Brain microvascular endothelial cell (primary cell): ENCODE data around the gene CAND1.

ENCODE experiments used
- DNase-seq: peaks from one replicate; pipeline ENCODE4 v3.0.0-alpha.2; 2020
- H3K27ac ChIP-seq: fragments of 250-450 bp; sonication (Bioruptor Pico); 2 replicates; pipeline ENCODE4 v1.5.1; 2020; ENCODE audit warnings: mild to moderate bottlenecking, moderate library complexity
- H3K27me3 ChIP-seq: fragments of 250-450 bp; sonication (Bioruptor Pico); replicated peaks from 2 replicates; pipeline ENCODE4 v1.5.1; 2020; ENCODE audit warnings: mild to moderate bottlenecking
- H3K36me3 ChIP-seq: fragments of 250-450 bp; sonication (Bioruptor Pico); replicated peaks from 2 replicates; pipeline ENCODE4 v1.5.1; 2020; ENCODE audit warnings: mild to moderate bottlenecking
- H3K4me3 ChIP-seq: 2 replicates; pipeline ENCODE4 v1.5.1; 2011; ENCODE audit warnings: low read depth, mild to moderate bottlenecking, control low read depth, low read length, moderate library complexity
- in situ Hi-C: cut with HindIII; loops from 2 replicates; pipeline ENCODE4 v1.10.0; 2017; ENCODE audit warnings: low sequenced_read_pairs, low pct_ligation_motif_present
- TF ChIP-seq, protein P1 (sequence below): IDR thresholded peaks from 2 replicates; pipeline ENCODE4 v1.5.1; 2011; ENCODE audit warnings: low read depth, mild to moderate bottlenecking, moderate library complexity, low read length, control low read depth, inconsistent platforms; ENCODE audit errors: missing control alignments

CAND1 gene

DNA sequence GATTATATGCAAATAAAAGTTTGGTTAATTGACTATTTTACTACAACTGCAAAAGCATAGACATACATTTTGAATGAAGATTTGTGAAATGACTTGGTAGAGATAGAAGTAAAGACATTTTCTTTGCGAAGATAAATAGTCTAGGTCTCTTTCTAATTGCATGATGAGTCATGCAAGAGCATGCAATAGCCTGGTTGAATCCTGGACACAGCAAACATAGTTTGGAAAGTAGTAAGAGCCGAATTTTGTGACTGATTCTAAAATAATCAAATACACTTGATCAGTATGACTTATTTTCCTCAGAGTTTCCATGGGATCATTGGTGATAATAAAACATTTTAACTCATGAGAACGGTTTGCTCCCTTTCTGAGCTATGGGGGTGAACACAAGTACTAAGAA, 27.7 kb upstream of the CAND1 start:
- H3K4me3 ChIP-seq = no peak overlapping the region
- H3K27me3 ChIP-seq = no peaks in the 10 kb centered on the region
- TF ChIP-seq, protein P1, sequence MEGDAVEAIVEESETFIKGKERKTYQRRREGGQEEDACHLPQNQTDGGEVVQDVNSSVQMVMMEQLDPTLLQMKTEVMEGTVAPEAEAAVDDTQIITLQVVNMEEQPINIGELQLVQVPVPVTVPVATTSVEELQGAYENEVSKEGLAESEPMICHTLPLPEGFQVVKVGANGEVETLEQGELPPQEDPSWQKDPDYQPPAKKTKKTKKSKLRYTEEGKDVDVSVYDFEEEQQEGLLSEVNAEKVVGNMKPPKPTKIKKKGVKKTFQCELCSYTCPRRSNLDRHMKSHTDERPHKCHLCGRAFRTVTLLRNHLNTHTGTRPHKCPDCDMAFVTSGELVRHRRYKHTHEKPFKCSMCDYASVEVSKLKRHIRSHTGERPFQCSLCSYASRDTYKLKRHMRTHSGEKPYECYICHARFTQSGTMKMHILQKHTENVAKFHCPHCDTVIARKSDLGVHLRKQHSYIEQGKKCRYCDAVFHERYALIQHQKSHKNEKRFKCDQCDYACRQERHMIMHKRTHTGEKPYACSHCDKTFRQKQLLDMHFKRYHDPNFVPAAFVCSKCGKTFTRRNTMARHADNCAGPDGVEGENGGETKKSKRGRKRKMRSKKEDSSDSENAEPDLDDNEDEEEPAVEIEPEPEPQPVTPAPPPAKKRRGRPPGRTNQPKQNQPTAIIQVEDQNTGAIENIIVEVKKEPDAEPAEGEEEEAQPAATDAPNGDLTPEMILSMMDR = no peak
- no peak for DNase-seq
- H3K27ac ChIP-seq = no peak overlapping the region
- in situ Hi-C loops = no loop called here
- no peaks in the 10 kb centered on the region for H3K36me3 ChIP-seq

DNA sequence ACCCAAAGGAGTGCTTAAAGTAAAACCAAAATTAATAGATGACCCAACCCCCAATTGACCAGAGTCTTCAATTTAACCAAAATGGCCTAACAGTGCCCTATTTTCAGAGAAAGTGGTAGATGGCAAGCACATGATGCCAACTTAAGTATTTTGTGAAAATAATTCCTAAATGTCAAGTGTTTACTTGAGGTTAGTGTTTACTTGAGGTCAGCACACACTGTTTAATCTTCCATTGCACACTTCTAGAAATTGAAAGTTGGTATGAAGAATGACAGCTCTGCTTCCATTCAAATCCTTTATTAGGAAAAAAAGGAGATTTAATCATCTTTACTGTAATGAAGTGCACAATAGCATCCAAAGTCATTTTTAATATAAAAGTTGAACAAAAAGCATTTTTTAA, 25.9 kb upstream of the CAND1 start:
- Histone ChIP-seq H3K36me3 (no peaks in the 10 kb centered on the region), H3K27ac (no peak overlapping the region), H3K4me3 (no peak overlapping the region), H3K27me3 (no peaks in the 10 kb centered on the region)
- in situ Hi-C loops = no loop called here
- DNase-seq = no peak
- TF ChIP-seq, protein P1 = no peak

DNA sequence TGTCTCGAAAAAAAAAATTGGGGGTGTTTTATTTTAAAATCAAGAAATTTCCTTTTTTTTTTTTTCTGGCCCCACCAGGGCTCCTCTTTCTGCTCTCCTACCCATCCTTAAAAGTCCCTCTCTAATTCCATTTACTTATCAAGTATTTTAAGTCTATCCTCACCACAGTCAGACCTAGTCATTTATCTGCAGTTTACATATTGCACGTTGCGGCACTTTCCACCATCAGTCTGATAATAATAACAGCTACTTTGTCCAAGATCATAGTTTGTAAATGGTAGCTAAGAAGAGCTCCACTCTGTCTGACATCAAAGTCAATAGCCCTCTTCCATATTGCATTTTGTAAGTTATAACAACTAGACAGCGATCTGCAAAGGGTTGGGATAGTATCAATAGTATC, 23.6 kb upstream of the CAND1 start:
- Histone ChIP-seq H3K27me3 (no peaks in the 10 kb centered on the region), H3K36me3 (no peaks in the 10 kb centered on the region), H3K27ac (no peak overlapping the region), H3K4me3 (no peak overlapping the region)
- TF ChIP-seq, protein P1 = no peak
- DNase-seq = no peak
- in situ Hi-C loops = no loop called here

DNA sequence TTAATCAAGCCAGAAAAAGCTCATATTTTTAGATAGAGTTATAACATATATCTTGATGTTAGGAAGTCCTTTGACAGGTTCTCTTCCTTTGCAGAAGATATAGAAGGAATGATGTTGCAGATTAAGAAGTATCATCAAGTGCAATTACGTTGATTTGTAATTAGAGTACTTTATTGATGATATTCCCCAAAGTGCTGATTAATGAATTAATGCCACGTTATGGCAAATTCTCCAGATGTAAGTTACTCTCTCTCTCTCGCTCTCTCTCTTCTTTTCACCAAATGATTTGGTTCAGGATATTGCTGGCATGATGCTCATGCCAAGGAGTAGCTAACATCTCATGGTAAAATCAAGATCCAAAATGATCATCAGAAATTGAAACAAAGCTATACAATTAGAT, 18.1 kb upstream of the CAND1 start:
- no peaks in the 10 kb centered on the region for H3K27me3 ChIP-seq
- H3K4me3 ChIP-seq = no peak overlapping the region
- H3K36me3 ChIP-seq = no peaks in the 10 kb centered on the region
- DNase-seq = no peak
- in situ Hi-C loops = no loop called here
- H3K27ac ChIP-seq = no peak overlapping the region
- TF ChIP-seq, protein P1 = no peak

DNA sequence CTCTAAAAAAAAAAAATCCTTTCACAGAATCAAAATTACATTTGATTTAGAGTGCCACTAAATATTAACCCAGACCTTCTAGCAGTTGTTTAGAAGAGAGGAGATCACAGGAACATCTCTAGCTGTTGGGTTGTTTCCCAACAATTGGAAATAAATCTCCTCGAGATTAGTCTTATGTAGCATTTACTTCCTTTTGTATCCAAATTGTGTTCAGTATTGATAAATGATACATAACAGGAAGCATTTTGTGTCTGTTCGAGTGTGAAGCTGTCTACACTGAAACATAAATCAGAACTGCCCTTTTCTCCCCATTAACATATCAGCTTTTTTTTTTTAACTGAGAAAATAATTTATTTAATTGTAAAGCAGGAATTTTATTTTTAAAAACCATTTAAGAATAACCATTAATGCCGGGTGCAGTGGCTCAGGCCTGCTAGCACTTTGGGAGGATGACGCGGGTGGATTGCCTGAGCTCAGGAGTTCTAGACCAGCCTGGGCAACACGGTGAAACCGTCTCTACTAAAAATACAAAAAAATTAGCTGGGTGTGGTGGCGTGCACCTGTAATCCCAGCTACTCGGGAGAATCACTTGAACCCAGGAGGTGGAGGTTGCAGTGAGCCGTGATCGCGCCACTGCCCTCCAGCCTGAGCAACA, 14.7 kb upstream of the CAND1 start:
- DNase-seq = no peak
- TF ChIP-seq, protein P1 = no peak
- in situ Hi-C loops = no loop called here
- Histone ChIP-seq H3K4me3 (no peak overlapping the region), H3K36me3 (no peaks in the 10 kb centered on the region), H3K27me3 (no peaks in the 10 kb centered on the region), H3K27ac (no peak overlapping the region)

DNA sequence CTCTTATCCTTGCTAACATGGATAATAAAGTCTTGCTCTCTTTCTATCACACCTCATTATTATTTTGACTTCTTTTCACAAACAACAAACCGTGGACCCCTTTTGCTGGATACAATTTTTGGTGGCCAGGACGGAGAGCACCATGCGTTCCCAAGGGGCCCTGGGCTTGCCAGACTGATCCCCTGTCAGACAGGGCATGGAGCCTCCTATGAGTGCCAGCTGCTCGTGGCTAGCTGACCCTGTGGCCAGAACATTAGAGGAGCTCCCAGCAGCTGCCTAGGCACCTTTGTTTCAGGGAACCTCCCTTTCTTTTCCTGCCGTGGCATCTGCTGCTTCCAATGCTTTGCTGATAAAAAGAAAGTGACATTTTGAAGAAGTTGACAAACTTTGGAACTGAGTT, 12.5 kb upstream of the CAND1 start:
- H3K27me3 ChIP-seq = no peaks in the 10 kb centered on the region
- no peaks in the 10 kb centered on the region for H3K36me3 ChIP-seq
- no peak overlapping the region for H3K27ac ChIP-seq
- H3K4me3 ChIP-seq = no peak overlapping the region
- no peak for DNase-seq
- in situ Hi-C loops = no loop called here
- TF ChIP-seq, protein P1 = no peak
